ENCODE results near the gene ERGIC3. TPM values are rescaled to one million over a fixed set of nuclear protein-coding genes. Genes with fewer than 3 reads are reported as not detected.

The ERGIC3 gene
- total RNA-seq, 5 donors from 2014 or later (not counting 1 experiment from before 2014, with no cell fraction given) = 135 to 180 (median 166) TPM

GRCh38 chr20:35561268-35561667 lies 19.4 kb downstream of the ERGIC3 start:
- Mint-ChIP-seq H3K36me3 (peaks cover 16% of the 10 kb centered on the region), H3K4me3 (no peak overlapping the region), H3K4me1 (no peaks in the 10 kb centered on the region), H3K27ac (no peak overlapping the region), H3K9me3 (no peaks in the 10 kb centered on the region), H3K27me3 (peaks cover 0 to 2% of the 10 kb centered on the region in 2 donors)
- H3K4me3 ChIP-seq (ENCODE audit: control insufficient read depth in 1 of 2, extremely low read depth in 1 of 2, low read length in 1 of 2) = no peak overlapping the region
- DNase-seq = peak in 10 of 35 experiments; percentile 8 to 35 (median 19)
- no peaks in the 10 kb centered on the region for H3K9me3 ChIP-seq
- no peak overlapping the region for H3K27ac ChIP-seq (ENCODE audit: low read length)
- H3K4me1 ChIP-seq (ENCODE audit: control insufficient read depth in 1 of 2, extremely low read depth in 1 of 2, insufficient read depth in 2 of 2, low read length in 2 of 2) = no peaks in the 10 kb centered on the region
- ChIA-PET POLR2A (no interaction called here), CTCF (no interaction called here)
- peaks cover 0 to 8% of the 10 kb centered on the region in 2 donors for H3K36me3 ChIP-seq (ENCODE audit: control insufficient read depth in 2 of 2, extremely low read depth in 1 of 2, insufficient read depth in 1 of 2, low read length in 1 of 2)
- ATAC-seq (replicated peaks in 1 of 4) = peak in 3 of 4 experiments; percentile 30 to 66 (median 65)
- 70% methylated on average over 1 of the region's 7 CpGs for WGBS (ENCODE audit: insufficient coverage)
- peaks cover 0 to 3% of the 10 kb centered on the region in 2 experiments for H3K27me3 ChIP-seq (replicated peaks in 1 of 2; ENCODE audit: control insufficient read depth in 2 of 2, extremely low read depth in 1 of 2, insufficient read depth in 2 of 2, low read length in 1 of 2)

- H3K9me3 Mint-ChIP-seq = no peaks in the 10 kb centered on the region
- no peak overlapping the region for H3K27ac ChIP-seq (ENCODE audit: low read length)
- ChIA-PET POLR2A (interaction anchor here in 1 of 2 donors (0.5 kb wide), 1 partner anchor 125 kb away, joined by 3 read pairs; no protein-coding TSS in a partner anchor), CTCF (interaction anchor here in 1 of 2 donors (0.6 kb wide), 1 partner anchor 122 kb away, joined by 5 read pairs; no protein-coding TSS in a partner anchor)
- H3K4me1 Mint-ChIP-seq = no peaks in the 10 kb centered on the region
- peaks cover 0 to 2% of the 10 kb centered on the region in 2 donors for H3K27me3 Mint-ChIP-seq
- no peaks in the 10 kb centered on the region for H3K9me3 ChIP-seq
- H3K36me3 Mint-ChIP-seq = peaks cover 13% of the 10 kb centered on the region
- H3K4me3 ChIP-seq (ENCODE audit: control insufficient read depth in 1 of 2, extremely low read depth in 1 of 2, low read length in 1 of 2) = no peak overlapping the region
- peaks cover 0 to 3% of the 10 kb centered on the region in 2 experiments for H3K27me3 ChIP-seq (replicated peaks in 1 of 2; ENCODE audit: control insufficient read depth in 2 of 2, extremely low read depth in 1 of 2, insufficient read depth in 2 of 2, low read length in 1 of 2)
- H3K27ac Mint-ChIP-seq = no peak overlapping the region
- H3K4me1 ChIP-seq (ENCODE audit: control insufficient read depth in 1 of 2, extremely low read depth in 1 of 2, insufficient read depth in 2 of 2, low read length in 2 of 2) = no peaks in the 10 kb centered on the region
- WGBS (ENCODE audit: insufficient coverage) = 77% methylated on average over 3 of the region's 5 CpGs
- ATAC-seq (replicated peaks in 1 of 4) (no peak), DNase-seq (no peak)
- peaks cover 0 to 6% of the 10 kb centered on the region in 2 donors for H3K36me3 ChIP-seq (ENCODE audit: control insufficient read depth in 2 of 2, extremely low read depth in 1 of 2, insufficient read depth in 1 of 2, low read length in 1 of 2)
- H3K4me3 Mint-ChIP-seq = no peak overlapping the region
Observed at GRCh38 chr20:35561671-35562070, 19.8 kb downstream of the ERGIC3 start.

DNA sequence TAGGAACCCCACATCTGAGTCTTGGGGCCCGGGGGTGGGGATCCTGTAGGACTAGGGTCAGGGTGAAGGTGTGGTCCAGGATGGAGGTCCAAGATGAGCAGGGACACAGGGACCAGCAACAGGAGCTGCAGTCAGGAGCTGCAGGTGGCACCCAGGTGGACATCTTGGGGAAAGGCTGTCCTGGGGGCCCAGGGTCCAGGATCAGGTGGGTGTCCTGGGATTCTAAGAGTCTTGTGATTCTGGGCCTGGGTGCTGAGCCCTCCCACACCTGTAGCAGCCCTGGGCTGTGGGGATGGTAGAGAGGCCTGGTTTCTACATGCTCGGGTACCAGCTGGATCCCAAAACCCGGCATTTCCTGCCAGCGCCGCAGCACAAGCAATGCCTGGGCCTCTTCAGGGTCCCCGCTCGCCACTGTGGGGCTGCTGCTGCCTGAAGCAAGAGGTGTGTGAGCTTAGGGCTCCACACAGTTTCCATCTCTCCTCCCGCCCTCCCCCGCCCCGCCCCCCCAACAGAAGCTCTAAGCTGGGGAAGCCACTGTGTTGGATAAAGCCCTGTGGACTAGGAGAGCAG lies 20.7 kb downstream of the ERGIC3 start:
- Histone ChIP-seq H3K27ac (ENCODE audit: low read length) (no peak overlapping the region), H3K4me3 (ENCODE audit: control insufficient read depth in 1 of 2, extremely low read depth in 1 of 2, low read length in 1 of 2) (no peak overlapping the region), H3K4me1 (ENCODE audit: control insufficient read depth in 1 of 2, extremely low read depth in 1 of 2, insufficient read depth in 2 of 2, low read length in 2 of 2) (no peaks in the 10 kb centered on the region), H3K27me3 (replicated peaks in 1 of 2; ENCODE audit: control insufficient read depth in 2 of 2, extremely low read depth in 1 of 2, insufficient read depth in 2 of 2, low read length in 1 of 2) (peaks cover 0 to 3% of the 10 kb centered on the region in 2 experiments), H3K36me3 (ENCODE audit: control insufficient read depth in 2 of 2, extremely low read depth in 1 of 2, insufficient read depth in 1 of 2, low read length in 1 of 2) (peaks cover 0 to 4% of the 10 kb centered on the region in 2 donors), H3K9me3 (no peaks in the 10 kb centered on the region)
- Mint-ChIP-seq H3K9me3 (no peaks in the 10 kb centered on the region), H3K27ac (no peak overlapping the region), H3K27me3 (peaks cover 0 to 2% of the 10 kb centered on the region in 2 donors), H3K4me1 (no peaks in the 10 kb centered on the region), H3K36me3 (peaks cover 10% of the 10 kb centered on the region), H3K4me3 (no peak overlapping the region)
- WGBS (ENCODE audit: insufficient coverage) = 89% methylated on average over 2 of the region's 10 CpGs
- ChIA-PET POLR2A (interaction anchor here in 1 of 2 donors (0.7 kb wide), 1 partner anchor 20 kb away, joined by 18 read pairs; no protein-coding TSS in a partner anchor), CTCF (no interaction called here)
- no peak for DNase-seq
- ATAC-seq (replicated peaks in 1 of 4) = no peak

- H3K27ac Mint-ChIP-seq = no peak overlapping the region
- peaks cover 0 to 2% of the 10 kb centered on the region in 2 donors for H3K27me3 Mint-ChIP-seq
- no peak for ATAC-seq (replicated peaks in 1 of 4)
- ChIA-PET CTCF (no interaction called here), POLR2A (no interaction called here)
- H3K27ac ChIP-seq (ENCODE audit: low read length) = no peak overlapping the region
- no peaks in the 10 kb centered on the region for H3K9me3 ChIP-seq
- WGBS (ENCODE audit: insufficient coverage) = 93% methylated on average over 8 of the region's 10 CpGs
- H3K9me3 Mint-ChIP-seq = no peaks in the 10 kb centered on the region
- no peak for DNase-seq
- no peak overlapping the region for H3K4me3 Mint-ChIP-seq
- peaks cover 0 to 3% of the 10 kb centered on the region in 2 experiments for H3K27me3 ChIP-seq (replicated peaks in 1 of 2; ENCODE audit: control insufficient read depth in 2 of 2, extremely low read depth in 1 of 2, insufficient read depth in 2 of 2, low read length in 1 of 2)
- H3K4me1 ChIP-seq (ENCODE audit: control insufficient read depth in 1 of 2, extremely low read depth in 1 of 2, insufficient read depth in 2 of 2, low read length in 2 of 2) = no peaks in the 10 kb centered on the region
- H3K36me3 Mint-ChIP-seq = no peaks in the 10 kb centered on the region
- H3K36me3 ChIP-seq (ENCODE audit: control insufficient read depth in 2 of 2, extremely low read depth in 1 of 2, insufficient read depth in 1 of 2, low read length in 1 of 2) = no peaks in the 10 kb centered on the region
- no peak overlapping the region for H3K4me3 ChIP-seq (ENCODE audit: control insufficient read depth in 1 of 2, extremely low read depth in 1 of 2, low read length in 1 of 2)
- H3K4me1 Mint-ChIP-seq = no peaks in the 10 kb centered on the region
Observed at GRCh38 chr20:35563834-35564233, 22.0 kb downstream of the ERGIC3 start.

- H3K4me3 Mint-ChIP-seq = no peak overlapping the region
- H3K4me3 ChIP-seq (ENCODE audit: control insufficient read depth in 1 of 2, extremely low read depth in 1 of 2, low read length in 1 of 2) = no peak overlapping the region
- DNase-seq = no peak
- ChIA-PET POLR2A (no interaction called here), CTCF (no interaction called here)
- no peaks in the 10 kb centered on the region for H3K36me3 ChIP-seq (ENCODE audit: control insufficient read depth in 2 of 2, extremely low read depth in 1 of 2, insufficient read depth in 1 of 2, low read length in 1 of 2)
- peaks cover 0 to 2% of the 10 kb centered on the region in 2 donors for H3K27me3 Mint-ChIP-seq
- no peak for ATAC-seq (replicated peaks in 1 of 4)
- H3K27me3 ChIP-seq (replicated peaks in 1 of 2; ENCODE audit: control insufficient read depth in 2 of 2, extremely low read depth in 1 of 2, insufficient read depth in 2 of 2, low read length in 1 of 2) = peaks cover 0 to 3% of the 10 kb centered on the region in 2 experiments
- no peak overlapping the region for H3K27ac Mint-ChIP-seq
- no peaks in the 10 kb centered on the region for H3K4me1 ChIP-seq (ENCODE audit: control insufficient read depth in 1 of 2, extremely low read depth in 1 of 2, insufficient read depth in 2 of 2, low read length in 2 of 2)
- no peaks in the 10 kb centered on the region for H3K36me3 Mint-ChIP-seq
- no peaks in the 10 kb centered on the region for H3K9me3 ChIP-seq
- no peaks in the 10 kb centered on the region for H3K4me1 Mint-ChIP-seq
- no peaks in the 10 kb centered on the region for H3K9me3 Mint-ChIP-seq
- WGBS (ENCODE audit: insufficient coverage) = no CpG with 5 or more reads among the region's 7 CpGs
- no peak overlapping the region for H3K27ac ChIP-seq (ENCODE audit: low read length)
Observed at GRCh38 chr20:35564905-35565304, 23.0 kb downstream of the ERGIC3 start.

DNA sequence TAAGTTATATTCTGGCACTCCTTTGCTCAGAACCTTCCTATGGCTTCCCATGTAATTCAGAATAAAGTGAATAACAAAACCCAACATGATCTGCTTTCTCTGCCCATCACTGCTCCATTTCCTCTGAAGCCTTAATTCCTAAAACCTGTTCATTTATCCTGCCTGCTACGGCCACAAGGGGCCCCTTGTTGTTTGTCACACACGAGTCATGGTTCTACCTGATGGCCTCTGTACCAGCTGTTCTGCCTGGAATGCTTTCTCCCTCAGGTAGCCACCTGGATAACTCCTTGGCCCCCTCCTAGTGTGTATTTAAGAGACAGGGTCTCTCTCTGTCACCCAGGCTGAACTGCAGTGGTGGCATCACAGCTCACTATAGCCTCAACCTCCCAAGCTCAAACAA lies 26.8 kb downstream of the ERGIC3 start:
- Histone ChIP-seq H3K4me1 (ENCODE audit: control insufficient read depth in 1 of 2, extremely low read depth in 1 of 2, insufficient read depth in 2 of 2, low read length in 2 of 2) (no peaks in the 10 kb centered on the region), H3K27ac (ENCODE audit: low read length) (no peak overlapping the region), H3K36me3 (ENCODE audit: control insufficient read depth in 2 of 2, extremely low read depth in 1 of 2, insufficient read depth in 1 of 2, low read length in 1 of 2) (no peaks in the 10 kb centered on the region), H3K27me3 (replicated peaks in 1 of 2; ENCODE audit: control insufficient read depth in 2 of 2, extremely low read depth in 1 of 2, insufficient read depth in 2 of 2, low read length in 1 of 2) (peaks cover 0 to 3% of the 10 kb centered on the region in 2 experiments), H3K4me3 (ENCODE audit: control insufficient read depth in 1 of 2, extremely low read depth in 1 of 2, low read length in 1 of 2) (no peak overlapping the region), H3K9me3 (no peaks in the 10 kb centered on the region)
- WGBS (ENCODE audit: insufficient coverage) = 7% methylated on average over 2 of the region's 2 CpGs
- no peak overlapping the region for H3K27ac Mint-ChIP-seq
- H3K27me3 Mint-ChIP-seq = peaks cover 0 to 2% of the 10 kb centered on the region in 2 donors
- H3K4me1 Mint-ChIP-seq = no peaks in the 10 kb centered on the region
- no peak overlapping the region for H3K4me3 Mint-ChIP-seq
- no peak for ATAC-seq (replicated peaks in 1 of 4)
- POLR2A ChIA-PET = no interaction called here
- peak in 1 of 35 experiments; percentile 31 for DNase-seq
- H3K36me3 Mint-ChIP-seq = peaks cover 4% of the 10 kb centered on the region
- CTCF ChIA-PET = interaction anchor here in 1 of 2 donors (0.6 kb wide), 1 partner anchor 181 kb away, joined by 6 read pairs; no protein-coding TSS in a partner anchor
- H3K9me3 Mint-ChIP-seq = peaks cover 0 to 5% (median 5%) of the 10 kb centered on the region in 3 donors
